GM23338 (cell line): ENCODE measurements around the gene CDKN3. TPM values are rescaled to one million over a fixed set of nuclear protein-coding genes. Genes with fewer than 3 reads are reported as not detected.

Experiments
- ATAC-seq: fragments of 200-7000 bp; cut with Tn5 transposase; 3 replicates; pipeline ENCODE4 v1.9.1; 2020
- DNase-seq: peaks from one replicate; pipeline ENCODE4 v3.0.0-alpha.2; 2015; ENCODE audit warnings: low spot score
- H2AFZ ChIP-seq: fragments of 200-600 bp; sonication (generic); 2 replicates; pipeline ENCODE4 v1.8.0; 2016; ENCODE audit warnings: antibody characterized with exemption, mild to moderate bottlenecking, moderate library complexity
- H3F3A ChIP-seq: fragments of 200-600 bp; sonication (generic); replicated peaks from 2 replicates; pipeline ENCODE4 v1.8.0; 2017; ENCODE audit warnings: antibody characterized with exemption, mixed run types, low read depth
- H3K27ac ChIP-seq: fragments of 200-600 bp; sonication (generic); 2 replicates; pipeline ENCODE4 v1.6.1; 2016; ENCODE audit warnings: low read depth
- H3K27me3 ChIP-seq: fragments of 200-600 bp; sonication (generic); 2 replicates; pipeline ENCODE4 v1.8.0; 2016; ENCODE audit warnings: mild to moderate bottlenecking, mixed run types, moderate library complexity; ENCODE audit not compliant: insufficient read depth
- H3K36me3 ChIP-seq: fragments of 200-600 bp; sonication (generic); 2 replicates; pipeline ENCODE4 v1.8.0; 2016; ENCODE audit warnings: mild to moderate bottlenecking; ENCODE audit not compliant: insufficient read depth
- H3K4me1 ChIP-seq: fragments of 200-600 bp; sonication (generic); 2 replicates; pipeline ENCODE4 v1.8.0; 2016; ENCODE audit warnings: mild to moderate bottlenecking, moderate library complexity; ENCODE audit not compliant: insufficient read depth
- H3K4me2 ChIP-seq: fragments of 200-600 bp; sonication (generic); 2 replicates; pipeline ENCODE4 v1.7.1; 2017; ENCODE audit warnings: mixed run types
- H3K4me3 ChIP-seq: fragments of 200-600 bp; sonication (generic); 2 replicates; pipeline ENCODE4 v1.6.1; 2016; ENCODE audit warnings: mixed run types
- H3K79me2 ChIP-seq: fragments of 200-600 bp; sonication (generic); replicated peaks from 2 replicates; pipeline ENCODE4 v1.8.0; 2017; ENCODE audit warnings: mild to moderate bottlenecking; ENCODE audit not compliant: insufficient read depth
- H3K9me2 ChIP-seq: fragments of 200-600 bp; sonication (generic); 2 replicates; pipeline ENCODE4 v1.8.0; 2017; ENCODE audit not compliant: insufficient read depth
- H4K20me1 ChIP-seq: fragments of 200-600 bp; sonication (generic); replicated peaks from 2 replicates; pipeline ENCODE4 v1.8.0; 2017; ENCODE audit warnings: mild to moderate bottlenecking; ENCODE audit not compliant: insufficient read depth
- H3K27ac Mint-ChIP-seq: 2 replicates; pipeline ENCODE4 v1.8.0; 2020; ENCODE audit warnings: inconsistent platforms, mild to moderate bottlenecking, moderate library complexity, mixed read lengths
- H3K27me3 Mint-ChIP-seq: 3 replicates; pipeline ENCODE4 v1.8.0; 2022; ENCODE audit warnings: low read depth, mild to moderate bottlenecking, moderate library complexity, mixed read lengths, inconsistent platforms; ENCODE audit not compliant: insufficient read depth, poor library complexity
- H3K36me3 Mint-ChIP-seq: 3 replicates; pipeline ENCODE4 v1.8.0; 2021; ENCODE audit warnings: low read depth, mild to moderate bottlenecking, inconsistent platforms, moderate library complexity, mixed read lengths
- H3K4me1 Mint-ChIP-seq: 3 replicates; pipeline ENCODE4 v1.8.0; 2020; ENCODE audit warnings: mild to moderate bottlenecking, inconsistent platforms, mixed read lengths
- H3K4me3 Mint-ChIP-seq: 3 replicates; pipeline ENCODE4 v1.8.0; 2021; ENCODE audit warnings: moderate library complexity, mild to moderate bottlenecking, inconsistent platforms, mixed read lengths
- H3K9me3 Mint-ChIP-seq: 3 replicates; pipeline ENCODE4 v1.8.0; 2020; ENCODE audit warnings: moderate library complexity, mild to moderate bottlenecking, inconsistent platforms, mixed read lengths
- CREB1 ChIP-seq: fragments of 250-450 bp; sonication (Bioruptor Pico); IDR thresholded peaks from 2 replicates; pipeline ENCODE4 v1.5.0; 2020; ENCODE audit warnings: low read depth, mild to moderate bottlenecking, moderate library complexity
- EZH2 ChIP-seq: fragments of 200-600 bp; sonication (generic); IDR thresholded peaks from one replicate; pipeline ENCODE4 v1.8.0; 2017; ENCODE audit warnings: antibody characterized with exemption, mild to moderate bottlenecking, low read depth; ENCODE audit not compliant: unreplicated experiment
- NANOG ChIP-seq: IDR thresholded peaks from 2 replicates; pipeline ENCODE4 v1.6.1; 2016; ENCODE audit warnings: antibody characterized with exemption, borderline replicate concordance
- POLR2AphosphoS5 ChIP-seq: IDR thresholded peaks from 2 replicates; pipeline ENCODE4 v1.6.1; 2016; ENCODE audit warnings: antibody characterized with exemption, low read depth
- ZNF114 ChIP-seq: fragments of 250-450 bp; sonication (Bioruptor Pico); IDR thresholded peaks from 2 replicates; pipeline ENCODE4 v1.5.0; 2020; ENCODE audit warnings: mild to moderate bottlenecking, moderate library complexity
- polyA plus RNA-seq: library from polyadenylated mRNA; unstranded; fragments of >200 nt; fragmentation: Nextera tagmentation; extraction: Ambion mirVana; gene quantifications from 2 replicates; pipeline ENCODE4 v1.2.1, GENCODE V29; 2016
- total RNA-seq: library from RNA; depleted of rRNA; stranded (reverse); fragments of >200 nt; shearing (Covaris generic); gene quantifications from 2 replicates; pipeline ENCODE4 v1.2.3, GENCODE V29; 2014
- TF ChIP-seq, protein P1 (sequence below): IDR thresholded peaks from one replicate; pipeline ENCODE4 v1.6.1; 2018; ENCODE audit warnings: antibody characterized with exemption; ENCODE audit not compliant: unreplicated experiment
- TF ChIP-seq, protein P2 (sequence below), 2 experiments: fragments of 200-600 bp in 1 of 2; sonication (generic) in 1 of 2; conservative IDR thresholded peaks; 2 replicates each; pipeline versions ENCODE4 v1.5.1 to v1.6.1; 2016 to 2017; ENCODE audit warnings: antibody characterized with exemption in 2 of 2, low read depth in 2 of 2, mild to moderate bottlenecking in 2 of 2, moderate library complexity in 1 of 2
- TF ChIP-seq, protein P3 (sequence below): IDR thresholded peaks from 2 replicates; pipeline ENCODE4 v1.6.1; 2016; ENCODE audit warnings: antibody characterized with exemption
- TF ChIP-seq, protein P4 (sequence below): fragments of 250-450 bp; sonication (Bioruptor Pico); IDR thresholded peaks from 2 replicates; pipeline ENCODE4 v1.5.0; 2020; ENCODE audit warnings: mild to moderate bottlenecking, moderate library complexity

The CDKN3 gene
- total and polyA plus RNA-seq, 2 experiments from 2014 or later = 36.3 to 97.4 TPM

DNA sequence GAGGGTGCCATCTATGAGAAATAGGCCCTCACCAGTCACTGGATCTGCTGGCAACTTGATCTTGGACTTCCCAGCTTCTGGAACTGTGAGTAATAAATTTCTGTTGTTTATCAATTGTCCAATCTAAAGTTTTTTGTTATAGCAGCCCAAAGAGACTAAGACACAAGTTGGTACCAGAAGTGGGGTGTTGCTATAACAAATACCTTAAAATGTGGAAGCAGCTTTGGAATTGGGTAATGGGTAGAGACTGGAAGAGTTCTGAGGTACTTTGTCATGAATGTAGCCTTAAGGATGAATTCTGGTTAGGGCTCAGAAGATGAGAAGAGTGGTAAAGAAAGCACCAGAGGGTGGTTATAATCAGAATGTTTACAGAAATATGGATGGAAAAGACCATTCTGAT, 70.5 kb downstream of the CDKN3 start:
- Mint-ChIP-seq H3K27ac (no peak overlapping the region), H3K27me3 (peaks cover 5% of the 10 kb centered on the region), H3K4me3 (no peak overlapping the region), H3K4me1 (peaks cover 3% of the 10 kb centered on the region; the same call in 2 of the 3 replicates), H3K9me3 (peaks cover 19% of the 10 kb centered on the region), H3K36me3 (peaks cover 12% of the 10 kb centered on the region)
- Histone ChIP-seq H3K9me2 (no peaks in the 10 kb centered on the region), H3K27ac (no peak overlapping the region), H3K4me2 (no peak overlapping the region), H3K4me1 (no peaks in the 10 kb centered on the region), H3K36me3 (no peaks in the 10 kb centered on the region), H2AFZ (no peak overlapping the region), H3K27me3 (no peaks in the 10 kb centered on the region), H3F3A (no peaks in the 10 kb centered on the region), H3K4me3 (no peak overlapping the region), H3K79me2 (no peaks in the 10 kb centered on the region), H4K20me1 (no peaks in the 10 kb centered on the region; the same call in 1 of the 2 replicates)
- ATAC-seq (no peak), DNase-seq (no peak)
- TF ChIP-seq NANOG (no peak), POLR2AphosphoS5 (no peak), EZH2 (no peak), CREB1 (CRISPR knock-in tag) (no peak), ZNF114 (CRISPR knock-in tag) (no peak)
- TF ChIP-seq, protein P1, sequence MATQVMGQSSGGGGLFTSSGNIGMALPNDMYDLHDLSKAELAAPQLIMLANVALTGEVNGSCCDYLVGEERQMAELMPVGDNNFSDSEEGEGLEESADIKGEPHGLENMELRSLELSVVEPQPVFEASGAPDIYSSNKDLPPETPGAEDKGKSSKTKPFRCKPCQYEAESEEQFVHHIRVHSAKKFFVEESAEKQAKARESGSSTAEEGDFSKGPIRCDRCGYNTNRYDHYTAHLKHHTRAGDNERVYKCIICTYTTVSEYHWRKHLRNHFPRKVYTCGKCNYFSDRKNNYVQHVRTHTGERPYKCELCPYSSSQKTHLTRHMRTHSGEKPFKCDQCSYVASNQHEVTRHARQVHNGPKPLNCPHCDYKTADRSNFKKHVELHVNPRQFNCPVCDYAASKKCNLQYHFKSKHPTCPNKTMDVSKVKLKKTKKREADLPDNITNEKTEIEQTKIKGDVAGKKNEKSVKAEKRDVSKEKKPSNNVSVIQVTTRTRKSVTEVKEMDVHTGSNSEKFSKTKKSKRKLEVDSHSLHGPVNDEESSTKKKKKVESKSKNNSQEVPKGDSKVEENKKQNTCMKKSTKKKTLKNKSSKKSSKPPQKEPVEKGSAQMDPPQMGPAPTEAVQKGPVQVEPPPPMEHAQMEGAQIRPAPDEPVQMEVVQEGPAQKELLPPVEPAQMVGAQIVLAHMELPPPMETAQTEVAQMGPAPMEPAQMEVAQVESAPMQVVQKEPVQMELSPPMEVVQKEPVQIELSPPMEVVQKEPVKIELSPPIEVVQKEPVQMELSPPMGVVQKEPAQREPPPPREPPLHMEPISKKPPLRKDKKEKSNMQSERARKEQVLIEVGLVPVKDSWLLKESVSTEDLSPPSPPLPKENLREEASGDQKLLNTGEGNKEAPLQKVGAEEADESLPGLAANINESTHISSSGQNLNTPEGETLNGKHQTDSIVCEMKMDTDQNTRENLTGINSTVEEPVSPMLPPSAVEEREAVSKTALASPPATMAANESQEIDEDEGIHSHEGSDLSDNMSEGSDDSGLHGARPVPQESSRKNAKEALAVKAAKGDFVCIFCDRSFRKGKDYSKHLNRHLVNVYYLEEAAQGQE = no peak
- TF ChIP-seq, protein P2, sequence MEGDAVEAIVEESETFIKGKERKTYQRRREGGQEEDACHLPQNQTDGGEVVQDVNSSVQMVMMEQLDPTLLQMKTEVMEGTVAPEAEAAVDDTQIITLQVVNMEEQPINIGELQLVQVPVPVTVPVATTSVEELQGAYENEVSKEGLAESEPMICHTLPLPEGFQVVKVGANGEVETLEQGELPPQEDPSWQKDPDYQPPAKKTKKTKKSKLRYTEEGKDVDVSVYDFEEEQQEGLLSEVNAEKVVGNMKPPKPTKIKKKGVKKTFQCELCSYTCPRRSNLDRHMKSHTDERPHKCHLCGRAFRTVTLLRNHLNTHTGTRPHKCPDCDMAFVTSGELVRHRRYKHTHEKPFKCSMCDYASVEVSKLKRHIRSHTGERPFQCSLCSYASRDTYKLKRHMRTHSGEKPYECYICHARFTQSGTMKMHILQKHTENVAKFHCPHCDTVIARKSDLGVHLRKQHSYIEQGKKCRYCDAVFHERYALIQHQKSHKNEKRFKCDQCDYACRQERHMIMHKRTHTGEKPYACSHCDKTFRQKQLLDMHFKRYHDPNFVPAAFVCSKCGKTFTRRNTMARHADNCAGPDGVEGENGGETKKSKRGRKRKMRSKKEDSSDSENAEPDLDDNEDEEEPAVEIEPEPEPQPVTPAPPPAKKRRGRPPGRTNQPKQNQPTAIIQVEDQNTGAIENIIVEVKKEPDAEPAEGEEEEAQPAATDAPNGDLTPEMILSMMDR (conservative IDR thresholded peaks at IDR 0.05; ENCODE audit: low read depth in 2 of 2) = no peak
- TF ChIP-seq, protein P3, sequence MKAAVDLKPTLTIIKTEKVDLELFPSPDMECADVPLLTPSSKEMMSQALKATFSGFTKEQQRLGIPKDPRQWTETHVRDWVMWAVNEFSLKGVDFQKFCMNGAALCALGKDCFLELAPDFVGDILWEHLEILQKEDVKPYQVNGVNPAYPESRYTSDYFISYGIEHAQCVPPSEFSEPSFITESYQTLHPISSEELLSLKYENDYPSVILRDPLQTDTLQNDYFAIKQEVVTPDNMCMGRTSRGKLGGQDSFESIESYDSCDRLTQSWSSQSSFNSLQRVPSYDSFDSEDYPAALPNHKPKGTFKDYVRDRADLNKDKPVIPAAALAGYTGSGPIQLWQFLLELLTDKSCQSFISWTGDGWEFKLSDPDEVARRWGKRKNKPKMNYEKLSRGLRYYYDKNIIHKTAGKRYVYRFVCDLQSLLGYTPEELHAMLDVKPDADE = no peak
- TF ChIP-seq, protein P4, sequence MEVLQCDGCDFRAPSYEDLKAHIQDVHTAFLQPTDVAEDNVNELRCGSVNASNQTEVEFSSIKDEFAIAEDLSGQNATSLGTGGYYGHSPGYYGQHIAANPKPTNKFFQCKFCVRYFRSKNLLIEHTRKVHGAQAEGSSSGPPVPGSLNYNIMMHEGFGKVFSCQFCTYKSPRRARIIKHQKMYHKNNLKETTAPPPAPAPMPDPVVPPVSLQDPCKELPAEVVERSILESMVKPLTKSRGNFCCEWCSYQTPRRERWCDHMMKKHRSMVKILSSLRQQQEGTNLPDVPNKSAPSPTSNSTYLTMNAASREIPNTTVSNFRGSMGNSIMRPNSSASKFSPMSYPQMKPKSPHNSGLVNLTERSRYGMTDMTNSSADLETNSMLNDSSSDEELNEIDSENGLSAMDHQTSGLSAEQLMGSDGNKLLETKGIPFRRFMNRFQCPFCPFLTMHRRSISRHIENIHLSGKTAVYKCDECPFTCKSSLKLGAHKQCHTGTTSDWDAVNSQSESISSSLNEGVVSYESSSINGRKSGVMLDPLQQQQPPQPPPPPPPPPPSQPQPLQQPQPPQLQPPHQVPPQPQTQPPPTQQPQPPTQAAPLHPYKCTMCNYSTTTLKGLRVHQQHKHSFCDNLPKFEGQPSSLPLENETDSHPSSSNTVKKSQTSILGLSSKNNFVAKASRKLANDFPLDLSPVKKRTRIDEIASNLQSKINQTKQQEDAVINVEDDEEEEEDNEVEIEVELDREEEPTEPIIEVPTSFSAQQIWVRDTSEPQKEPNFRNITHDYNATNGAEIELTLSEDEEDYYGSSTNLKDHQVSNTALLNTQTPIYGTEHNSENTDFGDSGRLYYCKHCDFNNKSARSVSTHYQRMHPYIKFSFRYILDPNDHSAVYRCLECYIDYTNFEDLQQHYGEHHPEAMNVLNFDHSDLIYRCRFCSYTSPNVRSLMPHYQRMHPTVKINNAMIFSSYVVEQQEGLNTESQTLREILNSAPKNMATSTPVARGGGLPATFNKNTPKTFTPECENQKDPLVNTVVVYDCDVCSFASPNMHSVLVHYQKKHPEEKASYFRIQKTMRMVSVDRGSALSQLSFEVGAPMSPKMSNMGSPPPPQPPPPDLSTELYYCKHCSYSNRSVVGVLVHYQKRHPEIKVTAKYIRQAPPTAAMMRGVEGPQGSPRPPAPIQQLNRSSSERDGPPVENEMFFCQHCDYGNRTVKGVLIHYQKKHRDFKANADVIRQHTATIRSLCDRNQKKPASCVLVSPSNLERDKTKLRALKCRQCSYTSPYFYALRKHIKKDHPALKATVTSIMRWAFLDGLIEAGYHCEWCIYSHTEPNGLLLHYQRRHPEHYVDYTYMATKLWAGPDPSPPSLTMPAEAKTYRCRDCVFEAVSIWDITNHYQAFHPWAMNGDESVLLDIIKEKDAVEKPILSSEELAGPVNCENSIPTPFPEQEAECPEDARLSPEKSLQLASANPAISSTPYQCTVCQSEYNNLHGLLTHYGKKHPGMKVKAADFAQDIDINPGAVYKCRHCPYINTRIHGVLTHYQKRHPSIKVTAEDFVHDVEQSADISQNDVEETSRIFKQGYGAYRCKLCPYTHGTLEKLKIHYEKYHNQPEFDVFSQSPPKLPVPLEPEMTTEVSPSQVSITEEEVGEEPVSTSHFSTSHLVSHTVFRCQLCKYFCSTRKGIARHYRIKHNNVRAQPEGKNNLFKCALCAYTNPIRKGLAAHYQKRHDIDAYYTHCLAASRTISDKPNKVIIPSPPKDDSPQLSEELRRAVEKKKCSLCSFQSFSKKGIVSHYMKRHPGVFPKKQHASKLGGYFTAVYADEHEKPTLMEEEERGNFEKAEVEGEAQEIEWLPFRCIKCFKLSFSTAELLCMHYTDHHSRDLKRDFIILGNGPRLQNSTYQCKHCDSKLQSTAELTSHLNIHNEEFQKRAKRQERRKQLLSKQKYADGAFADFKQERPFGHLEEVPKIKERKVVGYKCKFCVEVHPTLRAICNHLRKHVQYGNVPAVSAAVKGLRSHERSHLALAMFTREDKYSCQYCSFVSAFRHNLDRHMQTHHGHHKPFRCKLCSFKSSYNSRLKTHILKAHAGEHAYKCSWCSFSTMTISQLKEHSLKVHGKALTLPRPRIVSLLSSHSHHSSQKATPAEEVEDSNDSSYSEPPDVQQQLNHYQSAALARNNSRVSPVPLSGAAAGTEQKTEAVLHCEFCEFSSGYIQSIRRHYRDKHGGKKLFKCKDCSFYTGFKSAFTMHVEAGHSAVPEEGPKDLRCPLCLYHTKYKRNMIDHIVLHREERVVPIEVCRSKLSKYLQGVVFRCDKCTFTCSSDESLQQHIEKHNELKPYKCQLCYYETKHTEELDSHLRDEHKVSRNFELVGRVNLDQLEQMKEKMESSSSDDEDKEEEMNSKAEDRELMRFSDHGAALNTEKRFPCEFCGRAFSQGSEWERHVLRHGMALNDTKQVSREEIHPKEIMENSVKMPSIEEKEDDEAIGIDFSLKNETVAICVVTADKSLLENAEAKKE (CRISPR knock-in tag) = no peak
